HG03439 (cell line): ENCODE data around the gene LUZP2.

Experiments
- ATAC-seq: cut with Tn5 transposase; IDR thresholded peaks from one replicate; pipeline ENCODE4 v1.9.1; 2021; ENCODE audit warnings: mild to moderate bottlenecking, moderate library complexity; ENCODE audit not compliant: unreplicated experiment

The LUZP2 gene

DNA sequence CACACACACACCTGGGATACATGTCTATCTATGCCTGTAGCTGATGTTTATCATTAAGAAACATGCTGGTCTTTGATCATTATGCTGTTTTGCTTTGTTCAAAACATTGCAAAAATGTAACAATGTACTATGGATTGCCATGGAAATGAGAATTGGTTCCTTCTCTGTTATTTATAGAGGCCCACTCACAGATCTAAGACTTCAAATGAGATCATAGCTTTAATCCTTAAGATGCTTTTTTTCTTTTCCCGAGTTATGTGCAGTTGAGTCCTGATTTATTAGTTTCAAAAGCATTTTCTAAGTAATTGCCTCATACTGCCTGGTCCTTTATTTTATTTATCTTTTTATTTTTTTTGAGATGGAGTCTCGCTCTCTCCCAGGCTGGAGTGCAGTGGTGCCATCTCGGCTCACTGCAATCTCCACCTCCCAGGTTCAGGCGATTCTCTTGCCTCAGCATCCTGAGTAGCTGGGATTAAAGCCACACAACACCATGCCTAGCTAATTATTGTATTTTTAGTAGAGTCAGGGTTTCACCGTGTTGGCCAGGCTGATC lies 131.4 kb downstream of the LUZP2 start:
- ATAC-seq = no peak

DNA sequence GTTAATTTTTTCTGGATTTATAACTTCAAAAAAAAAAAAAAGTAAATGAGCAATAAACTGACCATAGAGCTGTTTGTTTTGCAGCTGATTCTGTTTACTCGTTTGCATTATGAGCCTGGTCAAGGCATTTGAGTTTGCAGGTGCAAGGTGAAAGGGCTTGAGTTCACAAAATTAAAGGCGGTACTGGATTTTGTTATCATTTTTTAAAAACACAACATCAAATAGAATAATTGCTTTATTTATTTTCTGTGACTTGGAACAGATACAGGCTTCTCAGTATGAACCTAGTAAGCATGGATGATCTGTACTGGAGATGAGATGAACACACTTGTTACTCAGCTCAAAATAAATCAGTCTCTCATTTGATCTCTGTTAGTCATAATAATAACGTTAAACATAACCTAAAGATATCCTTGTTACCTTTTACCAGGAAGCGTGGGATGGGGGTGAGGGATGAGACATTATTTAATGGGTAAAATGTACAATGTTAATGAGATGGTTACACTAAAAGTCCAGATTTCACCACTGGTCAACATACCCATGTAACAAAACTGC lies 137.8 kb downstream of the LUZP2 start:
- no peak for ATAC-seq

DNA sequence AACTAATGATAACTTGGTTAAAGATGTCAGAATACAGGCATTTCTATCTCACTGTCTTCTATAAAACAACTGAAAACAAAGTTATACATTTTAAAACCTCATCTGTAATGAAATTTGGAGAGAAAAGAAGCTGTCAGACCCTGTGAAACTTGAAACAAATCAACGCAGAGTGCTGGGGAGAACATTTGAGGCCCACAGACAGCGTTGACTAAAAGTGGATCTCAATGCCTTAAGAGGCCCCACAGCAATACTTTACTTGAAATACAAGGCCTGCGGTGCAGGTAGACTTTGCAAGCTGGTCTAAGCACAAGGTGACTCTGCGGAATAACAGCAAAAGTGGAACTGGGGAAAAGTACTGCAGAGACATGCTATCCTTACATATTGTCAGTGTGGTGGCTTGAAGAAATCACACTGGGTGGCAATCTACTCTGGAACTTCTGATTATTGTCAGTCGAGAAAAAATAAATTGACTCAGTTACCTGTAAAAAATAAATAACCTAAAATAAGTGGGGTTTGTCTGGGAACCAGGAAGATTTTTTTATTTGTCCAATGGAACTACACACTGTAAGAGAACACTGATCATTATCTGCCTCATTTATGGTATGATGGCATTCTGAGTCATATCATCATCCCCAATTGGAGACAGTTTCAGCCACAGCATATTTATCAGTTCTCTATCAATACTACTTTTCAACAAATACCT lies 138.9 kb downstream of the LUZP2 start:
- ATAC-seq = no peak

DNA sequence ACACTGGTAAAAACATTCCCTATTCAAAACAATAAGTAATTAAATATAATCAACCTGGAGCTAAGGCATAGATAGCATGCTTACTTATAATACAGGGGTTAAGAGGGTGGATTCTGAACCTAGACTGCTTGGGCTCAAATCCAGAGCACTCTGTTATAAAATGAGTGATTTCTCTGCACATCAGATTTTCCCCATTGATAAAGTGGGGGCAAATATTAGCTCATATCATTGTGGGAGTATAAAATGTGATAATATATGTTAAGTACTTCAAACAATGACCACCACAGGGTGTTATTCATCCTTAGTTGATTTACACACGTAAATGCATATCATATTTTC lies 139.4 kb downstream of the LUZP2 start:
- ATAC-seq = no peak

DNA sequence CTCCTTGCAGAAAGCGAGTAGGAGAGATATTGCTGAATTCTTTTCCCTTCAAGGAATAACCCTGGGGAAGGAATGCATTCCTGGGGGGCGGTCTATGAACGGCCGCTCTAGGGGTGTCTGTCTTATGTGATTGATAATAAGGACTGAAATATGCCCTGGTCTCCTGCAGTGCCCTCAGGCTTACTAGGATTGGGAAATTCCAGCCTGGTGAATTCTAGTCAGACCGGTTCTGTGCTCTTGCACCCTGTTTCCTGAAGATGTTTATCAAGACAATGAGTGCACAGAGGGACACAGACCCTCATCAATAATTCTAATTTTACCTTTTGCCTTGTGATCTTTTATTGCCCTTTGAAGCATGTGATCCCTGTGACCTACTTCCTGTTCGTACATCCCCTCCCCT lies 140.7 kb downstream of the LUZP2 start:
- no peak for ATAC-seq

DNA sequence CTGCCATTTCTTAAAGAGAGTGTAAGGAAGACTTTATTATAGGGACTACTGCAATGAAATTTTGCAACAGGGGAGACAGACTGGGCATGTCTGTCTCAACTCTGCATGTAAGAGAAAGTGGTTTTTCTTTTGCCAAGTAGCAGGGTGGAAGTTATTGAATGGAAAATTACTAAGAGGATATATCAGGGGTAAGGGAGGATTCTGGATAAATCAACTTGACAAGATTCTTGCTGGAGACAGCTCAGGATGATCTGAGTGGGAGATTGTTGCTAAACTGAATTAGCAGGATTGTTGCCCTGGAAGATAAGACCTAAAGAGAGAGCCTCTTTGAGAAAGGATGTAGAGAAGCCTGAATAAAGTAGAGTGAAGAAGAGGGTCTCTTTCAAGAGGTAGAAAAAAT lies 145.8 kb downstream of the LUZP2 start:
- ATAC-seq = no peak

DNA sequence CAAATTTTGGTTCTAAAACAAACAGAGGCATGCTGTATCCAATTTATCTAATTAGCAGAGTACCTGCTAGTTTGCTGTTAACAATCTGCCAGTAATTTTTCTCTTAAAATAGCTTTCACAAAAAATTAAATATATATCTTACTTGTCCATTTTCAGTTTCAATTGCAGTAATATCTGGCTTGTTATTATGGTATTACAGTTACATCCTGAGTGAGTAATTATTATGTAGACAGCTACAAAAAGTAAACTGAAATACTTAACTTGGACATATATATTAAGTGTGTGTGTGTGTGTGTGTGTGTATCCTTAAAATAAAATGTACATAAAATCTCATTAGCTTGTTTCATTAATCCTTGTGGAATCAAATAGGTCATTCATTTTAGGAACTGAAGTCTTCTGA lies 148.7 kb downstream of the LUZP2 start:
- ATAC-seq = no peak

DNA sequence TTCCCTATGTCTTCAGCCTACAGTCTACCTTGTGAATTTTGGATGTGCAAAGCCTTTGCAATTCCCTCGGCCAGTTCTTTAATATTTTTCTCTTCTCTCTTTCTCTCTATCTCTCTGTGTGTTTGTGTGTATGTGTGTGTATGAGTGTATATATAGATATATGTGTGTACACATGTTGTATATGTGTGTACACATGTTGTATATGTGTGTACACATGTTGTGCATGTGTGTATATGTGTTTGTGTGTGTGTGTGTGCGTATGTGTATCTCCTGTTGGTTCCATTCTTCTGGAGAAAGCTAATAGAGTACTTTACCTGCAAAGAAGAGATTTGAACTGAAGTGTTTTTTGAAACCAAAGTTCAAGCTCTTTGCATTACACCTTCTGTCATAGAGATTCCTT lies 155.0 kb downstream of the LUZP2 start:
- ATAC-seq = no peak

DNA sequence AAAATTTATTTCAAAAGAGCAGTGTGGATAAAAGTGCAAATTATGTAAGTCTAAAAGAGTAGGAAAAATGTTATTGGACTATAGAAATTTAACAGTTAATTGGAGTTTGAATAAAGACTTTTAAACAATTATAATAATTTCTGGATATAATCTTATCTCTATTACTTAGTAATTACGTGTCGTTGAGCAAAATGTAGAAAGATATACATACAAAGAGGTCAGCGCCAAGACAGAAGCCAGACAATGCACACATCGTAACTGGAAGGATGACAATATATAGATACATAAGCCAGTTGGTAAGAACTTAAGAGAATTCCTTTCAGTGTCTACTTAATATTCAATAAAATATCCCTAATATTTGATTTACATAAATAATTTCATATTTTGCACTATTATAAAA lies 157.0 kb downstream of the LUZP2 start:
- ATAC-seq = no peak

DNA sequence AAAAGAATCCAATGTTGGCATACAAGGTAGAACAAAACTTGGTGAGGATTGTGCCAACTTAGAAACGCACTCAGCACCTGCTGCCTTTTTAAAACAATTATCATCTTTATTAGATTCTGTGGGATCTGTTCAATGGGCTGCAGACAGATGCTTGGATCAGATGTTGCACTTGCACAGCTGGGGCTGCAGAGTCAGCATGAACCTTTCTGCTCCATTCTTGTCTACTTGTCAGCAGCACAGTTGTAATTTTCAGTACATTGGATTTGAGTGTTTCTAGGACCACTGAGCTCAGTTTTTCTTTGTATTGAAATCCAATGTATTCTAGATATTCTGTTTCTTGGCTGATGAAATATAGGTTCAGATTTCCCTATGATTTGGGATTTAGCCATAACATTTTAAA lies 164.5 kb downstream of the LUZP2 start:
- no peak for ATAC-seq

DNA sequence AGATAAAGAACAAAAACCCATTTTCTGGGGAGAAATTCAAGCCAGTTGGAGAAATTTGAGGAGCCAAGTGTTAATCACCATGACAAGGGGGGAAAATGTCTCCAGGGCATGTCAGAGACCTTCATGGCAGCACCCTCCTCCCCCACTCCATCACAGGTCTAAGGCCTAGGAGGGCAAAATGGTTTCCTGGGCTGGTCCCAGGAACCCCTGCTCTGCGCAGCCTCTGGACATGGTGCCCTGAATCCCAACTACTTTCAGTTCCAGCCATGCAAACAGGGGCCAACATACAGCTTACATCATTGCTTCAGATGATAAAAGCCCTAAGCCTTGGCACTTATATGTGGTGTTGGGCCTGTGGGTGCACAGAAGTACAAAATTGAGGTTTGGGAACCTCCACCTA lies 167.5 kb downstream of the LUZP2 start:
- ATAC-seq = no peak

DNA sequence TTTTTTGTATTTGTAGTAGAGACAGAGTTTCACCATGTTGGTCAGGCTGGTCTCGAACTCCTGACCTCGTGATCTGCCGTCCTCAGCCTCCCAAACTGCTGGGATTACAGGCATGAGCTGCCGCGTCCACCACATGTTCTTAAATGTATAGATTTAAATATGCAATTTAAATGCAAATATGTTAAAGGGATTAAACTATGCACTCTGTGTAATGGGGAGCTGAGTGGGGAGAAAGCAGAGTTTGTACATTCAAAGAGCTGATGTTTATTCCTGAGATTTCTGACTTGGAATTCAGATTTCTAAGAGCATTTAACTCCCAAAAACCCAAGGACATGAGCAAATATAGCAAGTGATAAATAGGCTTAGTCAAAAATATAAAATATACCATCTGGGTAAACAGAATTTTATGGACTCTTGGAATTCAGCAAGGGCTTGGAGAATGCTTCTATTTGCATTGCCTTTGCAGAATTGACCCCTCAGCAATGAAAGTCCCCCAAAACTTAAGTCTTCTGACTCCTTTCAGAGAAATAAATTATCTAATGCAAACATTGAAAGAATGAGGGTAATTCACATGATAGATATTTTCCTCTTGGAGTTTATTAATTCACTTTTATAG lies 170.6 kb downstream of the LUZP2 start:
- no peak for ATAC-seq

DNA sequence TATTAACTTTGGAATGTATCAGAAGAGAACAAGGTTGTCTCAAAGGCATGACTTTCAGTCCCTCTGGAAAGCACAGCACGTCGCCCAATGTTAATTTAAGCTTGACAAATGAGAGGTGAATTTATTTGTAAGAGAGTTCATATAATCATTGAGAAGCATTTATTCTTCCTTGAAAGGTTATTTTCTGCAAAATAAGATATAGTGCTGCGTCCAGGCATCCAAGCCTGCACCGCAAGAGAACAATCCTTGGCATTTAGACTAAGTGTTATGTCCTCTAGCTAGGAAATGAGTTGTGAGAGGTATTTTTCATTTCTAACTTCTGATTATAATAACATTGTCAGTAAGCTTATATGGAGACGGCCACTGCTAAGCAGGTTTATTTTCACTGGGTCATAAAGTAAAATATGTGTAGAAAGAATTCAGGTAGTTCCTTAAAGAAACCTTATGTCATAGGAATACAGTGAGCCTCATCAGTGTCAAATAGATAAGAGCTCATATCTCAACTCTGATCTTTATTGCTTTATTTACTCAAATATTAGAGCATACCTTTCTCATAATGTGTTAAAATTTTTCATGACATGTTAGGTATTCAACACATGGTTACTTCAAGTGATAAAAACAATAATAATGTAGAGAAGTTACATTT lies 182.0 kb downstream of the LUZP2 start:
- no peak for ATAC-seq

DNA sequence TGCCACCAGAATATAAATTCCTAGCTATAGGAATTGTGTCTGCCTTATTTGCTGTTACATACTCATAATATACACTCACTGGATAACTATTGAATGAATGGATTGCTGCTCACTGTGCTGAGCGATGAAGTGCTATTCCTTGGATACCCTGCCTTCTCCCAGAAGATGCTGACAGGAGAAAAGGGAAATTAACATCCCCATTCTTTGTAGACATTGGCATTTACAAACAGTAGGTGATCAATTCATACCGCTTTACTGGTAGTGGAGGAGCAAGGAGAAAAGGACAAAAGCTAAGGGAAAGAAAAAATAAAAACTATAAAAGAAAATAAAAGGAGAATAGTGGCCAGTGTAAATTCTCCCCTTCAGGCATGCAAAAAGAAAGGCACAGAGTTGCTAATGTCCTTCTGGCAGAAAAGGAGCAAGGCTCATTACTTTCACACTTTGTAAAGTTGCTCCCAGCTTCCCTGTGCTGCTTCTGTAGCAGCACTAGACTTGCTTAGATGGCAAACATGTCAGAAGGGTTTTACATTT lies 183.0 kb downstream of the LUZP2 start:
- no peak for ATAC-seq

DNA sequence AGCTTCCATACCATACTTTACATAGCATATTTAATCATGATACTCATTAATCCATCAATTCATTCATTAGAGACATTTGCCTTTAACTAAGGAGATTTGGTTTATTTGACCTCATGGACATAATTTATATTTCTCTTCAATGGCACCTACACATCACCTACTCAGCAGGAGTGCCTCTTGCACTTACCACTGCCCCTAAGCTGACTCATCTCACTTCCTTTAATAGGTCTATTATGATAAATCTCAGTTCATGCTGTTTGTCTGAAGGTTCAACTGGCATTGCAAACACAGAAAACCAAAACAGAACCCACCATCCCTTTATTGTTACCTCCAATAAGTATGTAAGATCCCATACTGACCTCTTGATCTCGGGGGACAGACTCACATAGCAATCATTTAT lies 186.7 kb downstream of the LUZP2 start:
- ATAC-seq = no peak

DNA sequence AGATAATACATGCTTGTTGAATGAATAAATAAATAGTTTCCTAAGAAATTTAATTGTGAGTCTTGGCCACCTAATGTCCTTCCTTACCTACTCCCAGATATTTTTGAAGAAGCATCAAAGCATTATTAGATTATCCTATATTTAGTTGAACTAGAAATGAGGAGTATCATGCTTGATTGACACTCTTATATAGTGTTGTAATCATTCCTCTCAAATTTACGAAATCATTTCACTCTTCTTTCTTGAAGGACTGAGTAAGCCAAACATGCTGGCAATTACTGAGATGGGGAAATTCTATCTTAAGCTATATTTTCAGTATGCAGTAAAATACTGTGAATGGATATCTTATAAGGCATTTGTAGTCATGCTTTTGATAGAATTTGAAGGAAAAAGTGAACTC lies 189.0 kb downstream of the LUZP2 start:
- ATAC-seq = no peak

DNA sequence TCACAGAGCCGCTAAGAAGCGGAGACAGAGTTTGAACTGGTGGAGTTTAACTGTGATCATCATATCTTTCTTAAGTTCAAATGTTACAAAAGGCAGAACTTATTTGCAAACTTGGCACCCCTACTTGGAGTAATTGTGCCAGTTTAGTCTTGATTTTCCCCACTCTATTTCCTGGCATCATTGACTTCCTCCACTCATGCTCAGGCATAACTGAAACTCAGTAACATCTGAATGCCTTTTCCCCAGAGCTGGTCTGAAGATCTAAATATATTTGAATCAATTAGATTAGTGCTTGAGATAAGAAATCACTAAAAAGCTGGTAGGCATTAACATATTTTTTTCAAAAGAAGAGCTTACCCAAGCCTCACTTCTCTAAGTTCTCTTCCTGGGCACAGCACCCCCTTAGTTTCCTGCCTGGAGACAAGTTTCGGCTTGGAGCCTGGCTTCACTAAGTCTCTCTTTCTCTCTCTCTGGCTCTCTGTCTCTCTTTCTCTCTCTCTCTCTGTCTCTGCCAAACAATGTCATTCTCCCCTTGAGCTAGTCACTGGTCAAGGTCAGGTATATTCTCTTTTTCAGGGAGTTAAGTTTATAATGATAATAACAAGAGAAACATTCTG lies 190.8 kb downstream of the LUZP2 start:
- ATAC-seq = no peak

DNA sequence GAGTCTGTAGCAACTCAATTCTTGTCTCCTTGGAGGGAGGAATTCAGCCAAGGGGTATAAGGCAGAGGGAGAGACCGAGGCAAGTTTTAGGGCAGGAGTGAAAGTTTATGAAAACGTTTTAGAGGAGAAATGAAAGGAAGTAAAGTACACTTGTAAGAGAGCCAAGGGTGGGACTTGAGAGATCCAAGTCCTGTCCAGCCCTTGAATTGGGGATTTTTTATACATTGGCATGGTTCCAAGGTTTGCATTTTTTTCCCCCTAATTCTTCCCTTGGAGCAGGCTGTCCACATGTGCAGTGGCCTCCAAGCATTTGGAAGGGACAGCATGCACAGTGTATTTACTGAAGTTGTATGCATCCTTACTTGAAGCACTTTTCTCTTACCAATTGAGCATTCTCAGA lies 192.1 kb downstream of the LUZP2 start:
- ATAC-seq = no peak

DNA sequence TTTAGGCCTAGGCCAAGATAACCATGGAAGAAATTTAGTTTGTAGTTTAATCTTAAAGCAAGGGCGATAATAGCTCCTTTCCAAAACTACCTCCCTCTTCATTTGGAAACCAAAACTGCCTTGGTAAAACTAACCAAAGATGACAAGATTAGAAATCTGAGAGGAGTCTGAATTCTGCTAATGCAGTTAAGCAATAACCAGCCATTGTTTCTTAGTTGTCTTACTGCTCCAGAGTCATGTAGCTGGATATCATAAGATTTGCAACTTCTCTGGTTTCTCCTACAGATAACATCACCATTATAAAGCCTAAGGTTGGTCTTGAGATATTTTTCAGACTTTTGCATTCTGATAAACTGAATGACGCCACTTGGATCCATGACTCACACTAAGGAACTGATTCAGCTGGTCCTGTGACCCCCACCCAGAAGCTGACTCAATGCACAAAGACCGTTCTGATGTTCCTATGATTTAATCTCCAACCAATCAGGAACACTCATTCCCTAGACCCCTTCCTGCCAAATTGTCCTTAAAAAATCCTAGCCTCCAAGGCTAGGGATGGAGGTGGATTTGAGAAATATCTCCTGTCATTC lies 200.8 kb downstream of the LUZP2 start:
- no peak for ATAC-seq

DNA sequence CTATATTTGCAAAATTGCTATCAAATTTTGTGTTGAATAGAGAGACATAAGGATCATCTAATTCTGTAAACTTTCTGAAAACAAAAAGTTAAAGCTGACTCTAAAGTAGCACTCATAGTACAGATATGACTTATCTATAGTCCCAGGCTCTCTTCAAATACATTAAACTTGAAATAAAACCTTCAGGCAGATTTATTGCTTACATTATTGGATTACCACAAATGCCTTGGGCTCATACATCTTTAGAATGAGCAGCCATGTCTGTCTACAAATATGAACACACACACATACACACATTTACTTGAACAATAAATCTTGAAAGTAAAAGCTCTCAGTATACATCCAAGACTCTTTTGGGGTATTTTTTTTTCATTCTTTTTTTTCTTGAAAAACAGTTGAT lies 207.9 kb downstream of the LUZP2 start:
- ATAC-seq = no peak

DNA sequence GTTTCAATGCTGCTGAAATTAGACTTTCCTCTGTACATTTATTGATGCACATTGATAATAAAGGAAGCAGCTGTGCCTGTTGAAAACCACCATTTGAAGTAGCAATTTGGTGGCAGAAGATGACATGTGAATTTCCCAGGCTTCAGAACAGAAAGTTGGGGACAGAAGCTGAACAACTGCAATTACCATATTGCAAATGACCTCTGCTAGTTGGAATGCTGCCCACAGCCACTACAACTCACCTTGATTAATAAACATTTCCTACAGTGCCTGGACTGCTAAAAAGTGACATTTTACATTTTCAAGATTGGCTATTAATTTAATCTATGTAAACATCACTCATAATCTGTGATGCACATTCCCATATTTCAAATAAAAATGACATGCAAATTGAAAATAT lies 208.6 kb downstream of the LUZP2 start:
- no peak for ATAC-seq
